ENCODE results near the gene MTFR2. TPM values are rescaled to one million over a fixed set of nuclear protein-coding genes. Genes with fewer than 3 reads are reported as not detected.
"Not testable (repeated sequence)": the region's sequence is repeated elsewhere in the genome, so short reads cannot be mapped to it uniquely, and the experiment has no call there.

The MTFR2 gene
- total RNA-seq, 1 donor from 2014 or later: 6.4 TPM

DNA sequence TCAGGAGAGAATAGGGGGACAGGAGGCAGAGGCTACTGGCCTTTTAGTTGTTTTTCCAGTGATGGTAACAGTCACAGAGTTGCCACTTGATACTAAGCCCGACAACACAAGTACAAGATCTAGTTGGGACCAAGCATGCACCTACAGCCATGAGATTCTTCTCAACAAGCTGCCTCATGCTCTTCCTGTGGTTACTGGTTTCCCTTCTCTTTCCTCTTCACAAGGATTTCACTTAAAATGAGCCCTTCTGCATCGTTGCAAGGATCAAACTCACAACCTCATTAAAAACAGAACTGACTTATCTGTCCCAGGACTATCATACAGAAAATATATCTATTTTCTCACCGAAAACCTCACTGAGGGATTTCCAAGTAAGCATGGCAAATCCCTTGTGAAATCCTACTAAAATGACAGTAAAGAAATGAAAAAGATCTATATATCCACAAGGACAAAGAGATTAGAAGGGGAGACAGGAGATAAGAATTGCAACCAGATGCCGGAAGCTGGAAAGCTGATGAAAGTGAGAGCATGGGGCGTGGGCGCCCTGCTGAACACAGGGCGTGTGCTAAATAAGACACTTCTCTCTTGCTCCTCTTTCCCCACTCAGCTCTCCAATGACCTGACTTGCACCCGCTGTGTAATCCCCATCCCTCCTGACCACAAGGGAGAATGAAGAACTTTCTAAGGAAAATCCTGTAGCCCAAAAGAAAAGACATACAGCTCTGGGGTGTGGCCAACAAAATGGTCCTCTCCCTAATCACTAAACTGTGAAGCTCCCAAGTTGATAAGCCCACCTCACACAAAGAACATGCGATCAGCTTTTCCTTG is 13.4 kb downstream of the MTFR2 start:
- no peak for DNase-seq (ENCODE audit: extremely low read depth, low read depth, low spot score)

DNA sequence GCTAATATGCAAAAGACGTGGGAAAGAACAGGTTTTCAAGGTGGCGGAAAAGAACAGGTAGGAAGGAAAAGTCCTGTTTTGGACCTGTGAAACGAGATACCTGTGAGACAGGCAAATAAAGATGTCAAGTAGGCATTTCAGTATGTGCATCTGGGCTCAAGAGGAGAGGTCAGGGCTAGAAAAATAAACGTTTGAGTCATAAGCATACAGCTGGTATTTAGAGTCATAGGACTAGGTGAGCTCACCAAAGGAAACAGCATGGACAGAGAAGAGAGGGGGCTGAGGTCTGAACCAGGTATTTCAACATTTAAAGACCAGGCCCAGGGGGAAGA is 14.9 kb downstream of the MTFR2 start:
- DNase-seq (ENCODE audit: extremely low read depth, low read depth, low spot score): no peak

DNA sequence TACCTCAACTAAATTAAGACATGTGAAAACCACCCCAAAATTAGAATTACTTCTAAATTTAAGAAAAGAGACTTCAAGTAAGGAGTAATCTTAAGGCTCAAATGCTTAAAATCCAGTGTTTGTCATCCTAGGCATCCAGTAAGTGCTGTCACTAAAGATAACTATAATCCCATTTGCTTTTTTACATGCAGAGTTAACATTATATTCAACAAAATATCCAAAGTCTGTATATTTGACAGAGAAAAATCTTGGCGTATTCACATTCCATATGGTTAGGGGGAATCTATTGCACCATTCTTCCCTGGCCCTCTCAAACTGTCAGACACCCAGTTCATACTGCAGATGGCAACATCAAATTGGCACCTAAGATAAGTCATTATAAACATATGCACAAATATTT is 17.4 kb downstream of the MTFR2 start:
- no peak for DNase-seq (ENCODE audit: extremely low read depth, low read depth, low spot score)

DNA sequence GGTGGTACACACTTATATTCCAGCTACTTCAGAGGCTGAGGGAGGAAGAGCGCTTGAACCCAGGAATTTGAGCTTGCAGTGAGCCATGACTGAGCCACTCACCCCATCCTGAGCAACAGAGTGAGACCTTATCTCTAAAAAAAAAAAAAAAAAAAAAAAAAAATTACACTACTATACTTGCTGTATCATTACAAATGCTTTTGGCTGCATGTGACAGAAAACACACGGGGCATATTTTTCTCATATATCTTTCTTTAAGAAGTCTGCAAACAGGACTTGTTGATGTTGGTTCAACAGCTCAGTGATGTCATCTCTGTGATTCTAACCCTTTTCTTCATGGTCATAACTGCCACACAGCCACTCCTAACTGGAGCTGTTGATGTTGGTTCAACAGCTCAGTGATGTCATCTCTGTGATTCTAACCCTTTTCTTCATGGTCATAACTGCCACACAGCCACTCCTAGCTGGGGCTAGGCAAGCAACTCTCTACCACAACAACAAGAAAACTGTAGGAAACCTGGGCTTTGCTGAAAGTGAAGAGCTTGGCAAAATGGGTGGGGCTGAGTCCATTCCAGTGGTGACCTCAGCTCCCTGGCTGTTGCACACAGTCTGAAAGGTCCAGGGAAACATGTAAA is 19.8 kb downstream of the MTFR2 start:
- no peak for DNase-seq (ENCODE audit: extremely low read depth, low read depth, low spot score)

DNA sequence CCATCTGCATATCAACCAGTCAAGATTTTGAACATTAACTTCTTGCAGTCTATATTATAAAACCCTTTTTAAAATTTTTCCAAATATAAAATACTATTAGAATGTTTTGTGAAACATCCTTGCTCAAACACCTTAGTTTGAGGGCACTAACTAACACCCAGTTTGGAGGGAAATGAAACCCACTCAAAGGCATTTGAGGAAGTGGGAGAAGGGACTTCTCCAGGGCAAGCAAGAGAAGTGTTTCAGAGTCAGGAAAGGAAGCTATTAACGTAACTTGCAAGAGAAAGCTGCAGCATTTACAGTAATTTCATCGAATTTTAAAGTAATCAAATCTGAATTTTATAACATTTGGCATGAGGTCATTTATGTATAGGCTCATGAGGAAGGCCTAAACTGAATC is 21.3 kb downstream of the MTFR2 start:
- no peak for DNase-seq (ENCODE audit: extremely low read depth, low read depth, low spot score)

DNA sequence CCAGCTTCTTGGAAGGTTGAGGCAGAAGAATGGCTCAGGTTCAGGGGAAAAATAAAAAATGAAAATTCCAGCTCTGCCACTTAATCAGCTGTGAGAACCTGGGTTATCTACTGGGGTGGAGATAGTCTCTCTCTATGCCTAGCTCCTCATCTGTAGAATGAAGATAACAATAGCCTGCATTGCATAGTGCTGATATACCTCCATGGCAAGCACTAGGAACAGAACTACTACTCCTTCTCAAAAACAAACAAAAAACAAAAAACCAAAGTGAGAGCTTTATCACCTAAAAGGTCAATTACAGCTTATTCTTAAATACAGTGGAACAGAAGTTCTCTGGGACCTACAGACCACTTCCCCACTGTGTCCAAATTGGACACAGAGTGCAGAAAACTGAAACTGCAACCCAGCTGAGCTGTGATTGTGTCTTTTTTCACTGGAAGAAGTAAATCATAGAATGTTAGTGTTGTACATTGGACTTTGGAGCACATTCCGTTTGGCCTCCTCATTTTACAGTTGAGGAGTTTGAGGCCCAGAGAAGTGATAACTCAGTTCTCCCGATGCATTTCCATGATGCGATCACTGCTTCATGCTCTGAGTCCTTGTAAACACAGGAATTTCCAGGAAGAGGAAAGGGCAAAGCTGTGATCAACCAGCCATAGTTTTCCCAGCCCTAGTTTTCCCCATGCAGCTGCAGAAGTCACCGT is 23.3 kb downstream of the MTFR2 start:
- DNase-seq (ENCODE audit: extremely low read depth, low read depth, low spot score): no peak

DNA sequence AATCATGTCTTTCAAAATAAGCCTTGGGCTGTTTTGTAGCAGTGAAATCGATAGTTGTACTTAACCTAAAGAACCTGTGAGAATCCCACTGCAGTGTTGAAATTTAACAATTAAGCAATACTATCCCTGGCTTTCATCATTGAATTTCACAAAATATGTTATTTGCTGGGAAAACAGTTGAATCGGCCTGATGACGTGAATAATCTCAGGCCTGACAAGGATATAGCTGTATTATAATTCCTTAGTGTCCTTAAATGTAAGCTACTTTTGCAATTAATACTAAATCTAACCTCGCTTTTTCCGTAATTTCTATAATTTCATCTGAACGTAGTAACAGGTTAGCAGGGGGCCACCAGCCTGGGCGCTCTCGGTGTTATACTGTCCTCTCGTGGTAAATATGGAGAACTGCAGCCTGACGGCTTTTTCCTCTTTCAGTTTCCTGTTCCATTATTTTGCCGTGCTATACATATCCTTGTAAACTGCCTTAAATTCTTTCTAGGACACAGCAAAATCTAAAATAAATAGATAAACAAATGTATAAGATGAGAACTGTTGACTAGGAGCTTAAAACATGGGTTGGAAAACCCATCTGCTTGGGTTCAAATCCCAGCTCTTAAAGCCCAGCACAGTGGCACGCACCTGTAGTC is 24.0 kb downstream of the MTFR2 start:
- peak; percentile 39 for DNase-seq (ENCODE audit: extremely low read depth, low read depth, low spot score)

DNA sequence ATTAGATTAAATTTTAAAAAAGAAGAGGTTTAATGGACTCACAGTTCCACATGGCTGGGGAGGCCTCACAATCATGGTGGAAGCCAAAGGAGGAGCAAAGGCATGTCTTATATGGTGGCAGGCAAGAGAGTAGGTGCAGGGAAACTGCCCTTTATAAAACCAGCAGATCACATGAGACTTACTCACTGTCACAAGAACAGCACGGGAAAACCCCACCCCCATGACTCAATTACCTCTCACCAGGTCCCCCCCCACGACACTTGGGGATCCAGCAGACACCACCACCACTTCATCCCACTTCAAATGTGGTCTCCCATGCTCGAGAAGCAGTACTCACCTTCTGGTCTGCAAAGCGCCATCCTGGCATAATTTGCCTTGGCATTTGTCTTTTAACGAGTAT is 24.6 kb downstream of the MTFR2 start:
- DNase-seq (ENCODE audit: extremely low read depth, low read depth, low spot score): no peak

DNA sequence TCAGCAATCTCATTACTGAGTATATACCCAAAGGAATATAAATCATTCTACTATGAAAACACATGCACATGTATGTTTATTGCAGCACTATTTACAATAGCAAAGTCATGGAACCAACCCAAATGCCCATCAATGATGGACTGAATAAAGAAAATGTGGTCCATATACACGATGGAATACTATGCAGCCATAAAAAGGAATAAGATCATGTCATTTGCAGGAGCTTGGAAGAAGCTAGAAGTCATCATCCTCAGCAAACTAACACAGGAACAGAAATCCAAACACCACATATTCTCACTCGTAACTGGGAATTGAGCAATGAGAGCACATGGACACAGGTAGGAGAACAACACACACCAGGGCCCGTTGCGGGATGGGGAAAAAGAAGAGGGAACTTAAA is 25.1 kb downstream of the MTFR2 start:
- not testable (repeated sequence) for DNase-seq (ENCODE audit: extremely low read depth, low read depth, low spot score)

DNA sequence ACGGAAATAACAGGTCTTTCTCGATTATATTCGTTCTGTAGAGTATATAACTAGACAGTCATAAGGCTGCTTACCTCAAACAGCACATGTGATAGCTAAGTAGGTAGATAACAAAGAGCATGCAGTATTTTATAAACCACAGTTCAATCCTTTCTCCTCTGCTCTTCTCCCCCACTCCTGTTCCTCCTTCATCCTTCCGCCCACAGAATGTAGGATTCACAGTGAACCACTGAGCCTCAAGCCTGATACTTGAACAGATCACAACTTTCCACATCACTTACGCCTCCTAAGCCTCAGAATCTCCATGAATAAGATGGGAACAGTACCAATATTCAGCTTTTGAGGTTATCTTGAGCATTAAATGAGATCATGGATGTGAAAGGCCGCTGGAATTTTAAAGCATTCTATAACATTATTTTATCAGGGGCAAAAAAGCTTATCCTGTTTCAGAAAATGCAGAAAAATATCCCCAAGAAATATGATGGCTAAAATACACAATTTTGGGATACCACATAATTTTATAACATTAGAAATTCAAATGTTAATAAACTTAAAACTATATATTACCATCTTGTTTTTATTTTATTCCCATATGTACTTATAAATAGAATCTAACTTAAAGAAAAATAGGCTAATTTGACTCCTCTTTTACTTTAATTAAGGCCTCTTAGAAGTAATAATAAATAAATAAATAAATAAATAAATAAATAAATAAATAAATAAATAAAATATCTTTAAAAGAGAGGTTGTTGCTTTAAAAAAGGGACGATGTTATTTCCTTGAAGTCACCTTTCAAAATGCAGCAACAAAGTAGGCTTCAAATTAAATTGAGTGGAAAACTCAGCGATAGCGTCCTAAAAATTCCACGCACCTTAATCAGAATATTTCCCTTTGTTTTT is 33.4 kb downstream of the MTFR2 start:
- no peak for DNase-seq (ENCODE audit: extremely low read depth, low read depth, low spot score)

DNA sequence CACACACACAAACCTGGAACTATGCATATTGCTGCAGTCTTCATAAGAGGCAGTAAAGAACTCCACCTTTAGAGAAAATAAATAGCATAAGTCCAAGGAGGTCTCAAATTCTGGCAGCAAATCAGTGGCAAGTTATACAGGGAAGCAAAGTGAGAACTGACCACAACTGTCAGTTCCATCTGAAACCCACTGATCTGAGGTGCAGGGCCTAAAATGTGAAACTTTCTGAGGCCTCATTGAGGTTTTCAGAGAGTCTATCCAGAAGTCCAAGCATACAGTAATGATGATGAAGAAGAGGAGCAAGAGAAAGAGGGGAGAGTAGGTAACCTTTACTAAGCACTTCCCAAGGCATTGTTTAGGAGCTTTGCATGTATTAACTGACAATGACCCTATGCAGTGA is 36.3 kb downstream of the MTFR2 start:
- DNase-seq (ENCODE audit: extremely low read depth, low read depth, low spot score): no peak

DNA sequence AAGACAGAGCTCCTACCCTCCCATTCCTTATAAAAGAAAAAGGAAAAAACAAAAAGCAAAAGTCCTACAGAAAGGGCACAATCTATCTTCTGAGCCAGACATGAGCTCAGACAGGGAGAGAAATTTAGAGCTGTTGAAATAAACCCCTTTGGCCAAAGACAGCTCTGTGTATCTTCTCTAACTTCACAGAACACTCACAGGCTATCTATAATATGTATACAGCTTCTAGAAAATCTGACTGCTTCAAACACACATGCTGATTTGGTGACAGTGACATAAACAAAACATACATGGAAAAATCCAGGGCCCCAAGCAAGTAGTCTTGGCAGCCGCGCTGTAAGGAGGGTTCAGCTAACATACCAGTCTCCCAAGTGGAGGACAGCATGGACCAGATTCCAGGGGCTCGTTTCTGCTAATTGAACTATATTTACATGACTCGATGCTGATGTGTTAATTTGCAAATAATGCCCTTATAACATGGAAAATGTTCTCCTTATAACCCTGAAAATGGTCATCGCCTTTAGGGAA is 37.0 kb downstream of the MTFR2 start:
- DNase-seq (ENCODE audit: extremely low read depth, low read depth, low spot score): no peak

DNA sequence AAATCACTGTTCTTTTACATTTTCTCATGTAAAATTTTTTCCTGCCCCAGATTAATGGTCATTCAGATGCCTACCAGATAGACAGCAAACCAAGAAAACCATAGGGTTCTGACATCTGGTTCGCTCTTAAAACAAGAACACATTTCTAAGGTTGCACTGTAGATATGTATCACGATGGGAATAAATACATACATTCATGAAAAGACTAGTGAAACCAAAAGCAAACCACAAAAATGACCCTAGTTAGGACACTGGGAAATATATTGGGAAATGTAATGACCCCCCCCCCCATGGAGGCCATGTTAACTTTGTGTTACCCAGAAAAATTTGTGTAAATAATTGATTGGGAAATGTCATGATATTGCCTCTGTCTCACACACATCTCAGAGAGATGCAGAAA is 37.5 kb downstream of the MTFR2 start:
- DNase-seq (ENCODE audit: extremely low read depth, low read depth, low spot score): no peak

DNA sequence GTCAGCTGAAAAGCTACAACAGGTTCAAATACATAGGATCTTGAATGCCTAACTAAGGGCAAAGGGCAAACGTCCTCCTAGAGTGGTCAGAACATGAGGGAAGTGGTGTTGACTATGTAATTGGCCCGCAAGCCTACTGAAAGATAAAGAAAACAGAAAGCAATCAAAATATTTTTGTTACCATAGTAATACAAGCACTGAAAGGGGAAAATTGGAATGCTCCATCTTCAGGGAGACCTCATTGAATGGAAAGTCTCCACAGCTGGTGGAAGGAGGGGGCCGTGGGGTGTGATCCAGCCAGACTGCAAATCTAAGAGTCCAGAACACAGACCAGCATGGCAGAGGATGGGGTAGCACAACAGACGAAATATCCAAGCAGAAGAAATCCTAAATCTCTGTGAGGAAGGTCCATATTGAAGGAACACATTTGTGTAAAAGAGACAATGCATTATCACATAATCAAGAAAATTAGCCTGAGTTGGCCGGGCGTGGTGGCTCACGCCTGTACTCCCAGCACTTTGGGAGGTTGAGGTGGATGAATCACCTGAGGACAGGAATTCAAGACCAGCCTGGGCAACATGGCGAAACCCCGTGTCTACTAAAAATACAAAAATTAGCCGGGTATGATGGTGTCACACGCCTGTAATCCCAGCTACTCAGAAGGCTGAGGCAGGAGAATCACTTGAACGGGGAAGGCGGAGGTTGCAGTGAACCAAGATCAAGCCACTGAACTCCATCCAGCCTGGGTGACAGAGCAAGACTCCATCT is 39.5 kb downstream of the MTFR2 start:
- DNase-seq (ENCODE audit: extremely low read depth, low read depth, low spot score): no peak

DNA sequence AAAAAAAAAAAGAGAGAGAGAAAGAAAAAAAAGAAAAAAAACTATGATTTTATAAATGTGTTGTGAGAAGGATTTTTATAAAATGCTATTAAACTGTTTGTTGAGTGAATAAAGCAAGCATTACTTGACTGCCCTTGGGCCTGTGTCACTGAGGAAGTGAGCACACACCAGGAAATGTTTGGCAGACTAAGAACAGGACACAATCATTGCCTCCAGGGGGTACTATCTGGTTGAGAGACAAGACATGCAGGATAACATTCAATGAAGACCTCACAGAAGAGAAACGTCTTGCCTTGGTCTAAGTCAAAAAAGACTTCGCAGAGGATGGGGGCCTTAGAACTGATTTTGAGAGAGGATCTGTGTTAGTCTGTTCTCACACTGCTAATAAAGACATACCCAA is 40.6 kb downstream of the MTFR2 start:
- no peak for DNase-seq (ENCODE audit: extremely low read depth, low read depth, low spot score)

DNA sequence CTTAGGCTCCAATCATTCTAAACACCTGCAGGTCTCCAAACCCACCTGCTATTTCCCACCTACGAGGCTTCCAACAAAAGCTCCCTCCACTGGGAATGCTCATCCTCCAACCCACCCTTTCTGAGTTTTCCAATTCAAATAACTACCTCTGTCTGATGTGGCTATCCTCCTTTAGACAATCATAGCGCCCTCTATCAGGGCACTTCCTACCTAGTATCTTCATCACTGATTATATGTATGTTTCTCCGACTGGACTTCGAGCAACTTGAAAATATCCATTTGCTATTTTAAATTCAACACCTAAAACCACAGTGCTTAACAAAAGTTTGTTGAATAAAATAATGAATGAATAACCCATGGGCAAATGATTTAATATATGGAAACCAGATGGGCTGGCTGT is 41.3 kb downstream of the MTFR2 start:
- no peak for DNase-seq (ENCODE audit: extremely low read depth, low read depth, low spot score)

DNA sequence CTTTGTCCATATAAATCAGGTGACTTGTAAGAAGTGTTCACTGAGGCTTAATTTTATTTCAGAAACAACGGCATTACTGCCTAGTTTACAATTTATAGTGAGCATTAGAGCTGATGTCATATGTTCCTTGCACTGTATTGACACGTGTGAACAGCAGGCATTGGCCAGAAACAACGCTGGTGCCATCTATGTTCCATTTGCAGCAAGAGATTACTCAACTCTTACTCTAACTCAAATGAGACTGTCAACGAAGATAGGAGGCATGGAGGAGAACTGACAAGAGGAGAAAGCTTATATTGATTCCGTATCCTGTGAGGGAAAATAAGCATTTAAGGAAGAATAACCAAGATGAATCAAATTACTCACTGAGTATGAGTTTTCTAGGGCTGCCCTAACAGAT is 48.4 kb downstream of the MTFR2 start:
- no peak for DNase-seq (ENCODE audit: extremely low read depth, low read depth, low spot score)

DNA sequence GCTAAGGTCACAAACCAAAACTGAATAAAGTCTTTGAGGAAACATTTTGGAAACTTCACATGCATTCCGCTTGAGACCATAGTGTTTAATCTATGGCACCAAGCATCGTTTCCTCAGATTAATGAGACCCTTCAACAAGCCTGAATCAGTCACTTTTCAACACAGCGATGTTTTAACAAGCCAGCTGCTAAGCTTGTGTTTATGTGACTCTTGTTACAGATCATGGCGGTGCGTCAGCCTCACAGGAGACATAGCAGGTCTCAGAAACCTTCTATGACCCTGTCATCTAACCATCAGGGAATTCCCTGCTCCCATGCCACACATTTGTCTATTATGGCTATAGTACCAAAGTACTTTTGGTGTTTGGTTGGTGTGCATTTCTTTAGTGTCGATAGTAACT is 57.2 kb downstream of the MTFR2 start:
- DNase-seq (ENCODE audit: extremely low read depth, low read depth, low spot score): no peak

DNA sequence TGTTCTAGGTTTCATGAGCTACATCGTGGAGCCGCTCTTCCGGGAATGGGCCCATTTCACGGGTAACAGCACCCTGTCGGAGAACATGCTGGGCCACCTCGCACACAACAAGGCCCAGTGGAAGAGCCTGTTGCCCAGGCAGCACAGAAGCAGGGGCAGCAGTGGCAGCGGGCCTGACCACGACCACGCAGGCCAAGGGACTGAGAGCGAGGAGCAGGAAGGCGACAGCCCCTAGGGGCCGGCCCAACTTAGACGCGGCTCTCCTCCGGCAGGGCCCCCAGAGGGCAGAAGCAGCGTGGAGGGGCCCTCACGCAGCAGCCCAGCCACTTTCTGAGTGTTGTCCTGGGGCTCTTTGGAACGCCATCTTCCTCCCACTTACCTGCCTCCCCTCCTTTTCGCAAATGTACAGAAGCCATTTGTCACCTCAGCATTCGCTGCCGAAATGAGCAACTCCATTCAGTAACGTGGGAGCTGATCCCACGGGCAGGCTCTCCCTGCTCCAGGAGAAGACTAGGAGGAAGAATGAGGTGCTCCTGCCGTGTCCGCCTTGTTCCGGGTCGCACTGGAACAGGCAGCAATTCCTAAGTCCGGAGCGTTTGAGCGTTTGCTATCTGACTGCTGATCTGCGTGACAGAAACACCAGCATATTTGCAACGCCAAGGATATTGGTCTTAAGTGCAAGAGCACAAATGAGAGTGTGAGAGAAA is 58.4 kb downstream of the MTFR2 start:
- DNase-seq (ENCODE audit: extremely low read depth, low read depth, low spot score): no peak
